SH-SY5Y (cell line): ENCODE measurements around the gene TTC38.

Source experiments
- GATA2 ChIP-seq: IDR thresholded peaks from 2 replicates; pipeline ENCODE4 v1.6.1; 2011; ENCODE audit warnings: mild to moderate bottlenecking, low read depth, low read length
- GATA3 ChIP-seq: IDR thresholded peaks from 2 replicates; pipeline ENCODE4 v1.6.1; 2011; ENCODE audit warnings: low read depth, mild to moderate bottlenecking, low read length, moderate library complexity

DNA sequence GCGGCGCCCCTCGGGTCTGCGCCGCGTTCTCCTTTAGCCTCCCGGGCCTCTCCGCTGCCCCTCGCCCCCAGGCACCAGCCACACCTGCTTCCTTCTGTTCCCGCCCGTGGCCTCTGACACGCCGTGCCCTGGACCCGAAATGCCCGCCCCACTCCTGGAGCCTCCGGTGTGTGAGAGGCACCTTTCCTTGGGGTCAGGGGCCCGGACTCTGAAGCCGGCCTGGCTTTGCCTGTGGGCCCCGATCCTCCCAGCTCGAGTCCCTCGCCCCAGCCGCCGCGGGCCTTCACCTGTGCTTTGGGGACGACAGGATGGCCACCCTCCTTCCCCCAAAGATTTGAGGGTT is 17.1 kb upstream of the TTC38 start:
- TF ChIP-seq GATA2 (no peak), GATA3 (no peak)
